ENCODE results near the gene CHRNA1. TPM values are rescaled to one million over a fixed set of nuclear protein-coding genes. Genes with fewer than 3 reads are reported as not detected.

CHRNA1 gene
- total RNA-seq, 6 donors from 2014 or later: 0.17 TPM; not detected in 5

GRCh38 chr2:174800436-174801205 is 36.3 kb upstream of the CHRNA1 start:
- no peaks in the 10 kb centered on the region for H3K27me3 ChIP-seq
- no peaks in the 10 kb centered on the region for H3K4me1 ChIP-seq
- 81 to 86% methylated on average over 8 of the region's 8 CpGs for WGBS, 2 donors
- no peak overlapping the region for H3K4me3 ChIP-seq
- DNase-seq: no peak
- ATAC-seq (ENCODE audit: low FRiP score in 2 of 2): no peak
- H3K36me3 ChIP-seq: peaks cover 0 to 11% (median 0%) of the 10 kb centered on the region in 4 donors
- no peak for TF ChIP-seq POLR2AphosphoS5 (IDR thresholded peaks at IDR 0.05)
- TF ChIP-seq CTCF (IDR thresholded peaks at IDR 0.05): no peak
- TF ChIP-seq EP300 (IDR thresholded peaks at IDR 0.05): no peak
- no peak for TF ChIP-seq POLR2A (IDR thresholded peaks at IDR 0.05)
- no peaks in the 10 kb centered on the region for H3K9me3 ChIP-seq
- no peak overlapping the region for H3K27ac ChIP-seq

- Histone ChIP-seq H3K27ac (no peak overlapping the region), H3K9me3 (no peaks in the 10 kb centered on the region), H3K4me1 (no peaks in the 10 kb centered on the region), H3K36me3 (peaks cover 0 to 11% (median 0%) of the 10 kb centered on the region in 4 donors), H3K27me3 (no peaks in the 10 kb centered on the region), H3K4me3 (no peak overlapping the region)
- WGBS, 2 donors: 84 to 92% methylated on average over 1 of the region's 1 CpG
- TF ChIP-seq EP300 (IDR thresholded peaks at IDR 0.05): no peak
- TF ChIP-seq POLR2AphosphoS5 (IDR thresholded peaks at IDR 0.05): no peak
- TF ChIP-seq POLR2A (IDR thresholded peaks at IDR 0.05): no peak
- no peak for TF ChIP-seq CTCF (IDR thresholded peaks at IDR 0.05)
- no peak for DNase-seq
- ATAC-seq (ENCODE audit: low FRiP score in 2 of 2): no peak
Observed at GRCh38 chr2:174798801-174799200, 34.5 kb upstream of the CHRNA1 start.

GRCh38 chr2:174797781-174798276 is 33.6 kb upstream of the CHRNA1 start:
- WGBS, 2 donors: 50 to 54% methylated on average over 1 of the region's 1 CpG
- DNase-seq: no peak
- no peak for TF ChIP-seq CTCF (IDR thresholded peaks at IDR 0.05)
- no peak for TF ChIP-seq EP300 (IDR thresholded peaks at IDR 0.05)
- no peak for TF ChIP-seq POLR2AphosphoS5 (IDR thresholded peaks at IDR 0.05)
- TF ChIP-seq POLR2A (IDR thresholded peaks at IDR 0.05): no peak
- Histone ChIP-seq H3K4me3 (no peak overlapping the region), H3K27ac (no peak overlapping the region), H3K27me3 (no peaks in the 10 kb centered on the region), H3K9me3 (no peaks in the 10 kb centered on the region), H3K4me1 (no peaks in the 10 kb centered on the region), H3K36me3 (peaks cover 0 to 11% (median 0%) of the 10 kb centered on the region in 4 donors)
- no peak for ATAC-seq (ENCODE audit: low FRiP score in 2 of 2)

GRCh38 chr2:174796319-174796771 is 32.1 kb upstream of the CHRNA1 start:
- Histone ChIP-seq H3K4me3 (no peak overlapping the region), H3K4me1 (no peaks in the 10 kb centered on the region), H3K36me3 (peaks cover 0 to 11% (median 0%) of the 10 kb centered on the region in 4 donors), H3K27ac (no peak overlapping the region), H3K27me3 (no peaks in the 10 kb centered on the region), H3K9me3 (no peaks in the 10 kb centered on the region)
- no peak for DNase-seq
- ATAC-seq (ENCODE audit: low FRiP score in 2 of 2): no peak
- TF ChIP-seq EP300 (IDR thresholded peaks at IDR 0.05) (no peak), POLR2AphosphoS5 (IDR thresholded peaks at IDR 0.05) (no peak), POLR2A (IDR thresholded peaks at IDR 0.05) (no peak), CTCF (IDR thresholded peaks at IDR 0.05) (no peak)
